Neural cell (in vitro differentiated cells): ENCODE measurements around the gene CXCL1. TPM values are rescaled to one million over a fixed set of nuclear protein-coding genes. Genes with fewer than 3 reads are reported as not detected.

Experiments used
- H2AFZ ChIP-seq: fragments of 200-600, 300-800 bp; sonication (generic), shearing (Covaris generic); 2 replicates; pipeline ENCODE4 v1.6.0; 2014; ENCODE audit warnings: low read depth, mild to moderate bottlenecking, antibody characterized with exemption, low read length, moderate library complexity
- H3F3A ChIP-seq: fragments of 200-600 bp; shearing (Covaris generic); 2 replicates; pipeline ENCODE4 v1.6.1; 2016; ENCODE audit warnings: mild to moderate bottlenecking, moderate library complexity, mixed read lengths, antibody characterized with exemption, low read length; ENCODE audit not compliant: insufficient read depth, poor library complexity, severe bottlenecking
- H3K27ac ChIP-seq: fragments of 200-600, 300-800 bp; sonication (generic), shearing (Covaris generic); 2 replicates; pipeline ENCODE4 v1.5.1; 2014; ENCODE audit warnings: mild to moderate bottlenecking, low read length, moderate library complexity
- H3K27me3 ChIP-seq: fragments of 300-800, 200-600 bp; sonication (generic), shearing (Covaris generic); 2 replicates; pipeline ENCODE4 v1.6.0; 2014; ENCODE audit warnings: mild to moderate bottlenecking, low read depth, low read length, moderate library complexity; ENCODE audit not compliant: insufficient read depth
- H3K36me3 ChIP-seq: fragments of 300-800, 200-600 bp; sonication (generic), shearing (Covaris generic); 2 replicates; pipeline ENCODE4 v1.5.1; 2014; ENCODE audit warnings: mild to moderate bottlenecking, antibody characterized with exemption, low read length, moderate library complexity; ENCODE audit not compliant: insufficient read depth
- H3K4me2 ChIP-seq: fragments of 300-800, 200-600 bp; sonication (generic), shearing (Covaris generic); 2 replicates; pipeline ENCODE4 v1.6.0; 2014; ENCODE audit warnings: mild to moderate bottlenecking, low read length
- H3K4me3 ChIP-seq: fragments of 300-800, 200-600 bp; sonication (generic), shearing (Covaris generic); 2 replicates; pipeline ENCODE4 v1.5.1; 2014; ENCODE audit warnings: mild to moderate bottlenecking, low read length, moderate library complexity
- H3K79me2 ChIP-seq: fragments of 200-600 bp; shearing (Covaris generic); replicated peaks from 2 replicates; pipeline ENCODE4 v1.6.0; 2014; ENCODE audit warnings: mild to moderate bottlenecking, low read length, moderate library complexity; ENCODE audit not compliant: insufficient read depth
- H3K9ac ChIP-seq: fragments of 300-800, 200-600 bp; sonication (generic), shearing (Covaris generic); 2 replicates; pipeline ENCODE4 v1.6.1; 2016; ENCODE audit warnings: mild to moderate bottlenecking, low read length, mixed read lengths
- H3K9me2 ChIP-seq: fragments of 200-600 bp; shearing (Covaris generic); 2 replicates; pipeline ENCODE4 v1.6.1; 2016; ENCODE audit warnings: mild to moderate bottlenecking, low read length, mixed read lengths; ENCODE audit not compliant: insufficient read depth
- H3K9me3 ChIP-seq: fragments of 200-600, 300-800 bp; sonication (generic), shearing (Covaris generic); 2 replicates; pipeline ENCODE4 v1.6.1; 2016; ENCODE audit warnings: mild to moderate bottlenecking, mixed run types, low read length, moderate library complexity, mixed read lengths
- H4K20me1 ChIP-seq: fragments of 200-600 bp; shearing (Covaris generic); 2 replicates; pipeline ENCODE4 v1.6.1; 2016; ENCODE audit warnings: mild to moderate bottlenecking, mixed run types; ENCODE audit not compliant: insufficient read depth
- CTCF ChIP-seq: fragments of 450-650 bp; IDR thresholded peaks from 2 replicates; pipeline ENCODE4 v1.5.1; 2014; ENCODE audit warnings: antibody characterized with exemption, mild to moderate bottlenecking, moderate library complexity; ENCODE audit not compliant: poor library complexity, severe bottlenecking
- EP300 ChIP-seq: fragments of 450-650 bp; conservative IDR thresholded peaks from 2 replicates; pipeline ENCODE4 v1.6.1; 2014; ENCODE audit warnings: antibody characterized with exemption, mild to moderate bottlenecking, moderate library complexity; ENCODE audit not compliant: poor library complexity, severe bottlenecking
- EZH2 ChIP-seq: fragments of 200-600, 300-800 bp; shearing (Covaris generic), sonication (generic); IDR thresholded peaks from 2 replicates; pipeline ENCODE4 v1.6.1; 2014; ENCODE audit warnings: antibody characterized with exemption, low read length, borderline replicate concordance, mild to moderate bottlenecking; ENCODE audit not compliant: insufficient read depth, poor library complexity, severe bottlenecking
- MXI1 ChIP-seq: fragments of 450-650 bp; conservative IDR thresholded peaks from 2 replicates; pipeline ENCODE4 v1.6.1; 2014; ENCODE audit warnings: antibody characterized with exemption, mild to moderate bottlenecking; ENCODE audit not compliant: poor library complexity, severe bottlenecking
- POLR2AphosphoS5 ChIP-seq: IDR thresholded peaks from 2 replicates; pipeline ENCODE4 v1.6.1; 2012
- RAD21 ChIP-seq: fragments of 450-650 bp; conservative IDR thresholded peaks from 2 replicates; pipeline ENCODE4 v1.6.1; 2014; ENCODE audit warnings: antibody characterized with exemption, mild to moderate bottlenecking, moderate library complexity
- REST ChIP-seq: IDR thresholded peaks from 2 replicates; pipeline ENCODE4 v1.6.1; 2012; ENCODE audit warnings: borderline replicate concordance
- SMC3 ChIP-seq: fragments of 450-650 bp; conservative IDR thresholded peaks from 2 replicates; pipeline ENCODE4 v1.6.1; 2014; ENCODE audit warnings: antibody characterized with exemption, mild to moderate bottlenecking, moderate library complexity; ENCODE audit not compliant: poor library complexity
- TAF1 ChIP-seq: IDR thresholded peaks from 2 replicates; pipeline ENCODE4 v1.6.1; 2012; ENCODE audit warnings: low read depth
- polyA plus RNA-seq: library from polyadenylated mRNA; depleted of rRNA; stranded (reverse); fragments of >200 nt; gene quantifications from 2 replicates; pipeline ENCODE4 v1.2.3, GENCODE V29; 2014

CXCL1 gene
- polyA plus RNA-seq, 1 donor from 2014 or later = not detected

GRCh38 chr4:73852771-73853170, 16.4 kb upstream of the CXCL1 start:
- H3F3A ChIP-seq = no peaks in the 10 kb centered on the region
- no peak overlapping the region for H3K27ac ChIP-seq
- H4K20me1 ChIP-seq = no peaks in the 10 kb centered on the region
- H3K27me3 ChIP-seq = no peaks in the 10 kb centered on the region
- no peak overlapping the region for H2AFZ ChIP-seq
- H3K9me3 ChIP-seq = no peaks in the 10 kb centered on the region
- no peaks in the 10 kb centered on the region for H3K9me2 ChIP-seq
- no peaks in the 10 kb centered on the region for H3K36me3 ChIP-seq
- TF ChIP-seq CTCF = no peak
- TF ChIP-seq EP300 = no peak
- no peak for TF ChIP-seq SMC3
- TF ChIP-seq POLR2AphosphoS5 = no peak
- no peak for TF ChIP-seq REST
- TF ChIP-seq TAF1 = no peak
- H3K79me2 ChIP-seq = no peaks in the 10 kb centered on the region
- no peak overlapping the region for H3K4me3 ChIP-seq
- no peak overlapping the region for H3K9ac ChIP-seq
- H3K4me2 ChIP-seq = no peak overlapping the region

GRCh38 chr4:73853246-73853704, 15.9 kb upstream of the CXCL1 start, which contains the start of gene PF4V1:
Gene PF4V1 (plus strand): TSS chr4:73853296. CDS start chr4:73853363, 67 bp downstream.
- Histone ChIP-seq H2AFZ (no peak within 1 kb of the TSS), H3K36me3 (no peaks in the 10 kb centered on the region), H4K20me1 (no peaks in the 10 kb centered on the region), H3K4me3 (no peak within 1 kb of the TSS), H3F3A (no peaks in the 10 kb centered on the region), H3K9me2 (no peaks in the 10 kb centered on the region), H3K9ac (no peak within 1 kb of the TSS), H3K79me2 (no peaks in the 10 kb centered on the region), H3K27ac (no peak within 1 kb of the TSS), H3K4me2 (no peak within 1 kb of the TSS), H3K9me3 (no peaks in the 10 kb centered on the region), H3K27me3 (no peaks in the 10 kb centered on the region)
- TF ChIP-seq POLR2AphosphoS5 (no peak), CTCF (no peak), RAD21 (no peak), REST (no peak), EP300 (no peak), MXI1 (no peak), TAF1 (no peak), EZH2 (no peak), SMC3 (no peak)
